ENCODE data around the gene RDH11.
A peak's percentile ranks its signal among the peaks of the same experiment; 100 is the strongest.

The RDH11 gene

DNA sequence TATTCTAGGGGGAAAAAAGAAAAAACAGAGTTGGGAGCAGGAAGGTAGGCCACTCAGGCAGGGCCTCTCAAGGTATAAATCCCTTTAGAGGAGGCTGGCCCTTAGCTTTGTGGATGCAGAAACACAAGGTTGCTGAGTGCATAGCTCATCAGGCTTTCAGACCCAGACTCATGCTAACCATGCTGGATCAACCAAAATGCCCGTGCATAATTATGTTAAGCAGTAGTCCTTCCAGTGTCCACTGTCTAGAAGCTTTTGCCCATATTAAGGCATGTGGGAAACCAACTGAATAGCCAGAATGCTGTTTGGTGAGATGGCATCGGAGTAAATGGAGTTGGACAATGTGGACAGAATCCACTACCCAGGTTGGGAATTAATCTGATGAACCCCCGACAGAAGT, 56.9 kb downstream of the RDH11 start:
- TF ChIP-seq, protein P1, sequence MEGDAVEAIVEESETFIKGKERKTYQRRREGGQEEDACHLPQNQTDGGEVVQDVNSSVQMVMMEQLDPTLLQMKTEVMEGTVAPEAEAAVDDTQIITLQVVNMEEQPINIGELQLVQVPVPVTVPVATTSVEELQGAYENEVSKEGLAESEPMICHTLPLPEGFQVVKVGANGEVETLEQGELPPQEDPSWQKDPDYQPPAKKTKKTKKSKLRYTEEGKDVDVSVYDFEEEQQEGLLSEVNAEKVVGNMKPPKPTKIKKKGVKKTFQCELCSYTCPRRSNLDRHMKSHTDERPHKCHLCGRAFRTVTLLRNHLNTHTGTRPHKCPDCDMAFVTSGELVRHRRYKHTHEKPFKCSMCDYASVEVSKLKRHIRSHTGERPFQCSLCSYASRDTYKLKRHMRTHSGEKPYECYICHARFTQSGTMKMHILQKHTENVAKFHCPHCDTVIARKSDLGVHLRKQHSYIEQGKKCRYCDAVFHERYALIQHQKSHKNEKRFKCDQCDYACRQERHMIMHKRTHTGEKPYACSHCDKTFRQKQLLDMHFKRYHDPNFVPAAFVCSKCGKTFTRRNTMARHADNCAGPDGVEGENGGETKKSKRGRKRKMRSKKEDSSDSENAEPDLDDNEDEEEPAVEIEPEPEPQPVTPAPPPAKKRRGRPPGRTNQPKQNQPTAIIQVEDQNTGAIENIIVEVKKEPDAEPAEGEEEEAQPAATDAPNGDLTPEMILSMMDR (IDR thresholded peaks at IDR 0.05; ENCODE audit: control extremely low read depth, extremely low read depth, low read depth, missing control alignments), result no peak
- ChIA-PET CTCF (no interaction called here), POLR2A (no interaction called here)
- no peak for DNase-seq (ENCODE audit: extremely low spot score)

DNA sequence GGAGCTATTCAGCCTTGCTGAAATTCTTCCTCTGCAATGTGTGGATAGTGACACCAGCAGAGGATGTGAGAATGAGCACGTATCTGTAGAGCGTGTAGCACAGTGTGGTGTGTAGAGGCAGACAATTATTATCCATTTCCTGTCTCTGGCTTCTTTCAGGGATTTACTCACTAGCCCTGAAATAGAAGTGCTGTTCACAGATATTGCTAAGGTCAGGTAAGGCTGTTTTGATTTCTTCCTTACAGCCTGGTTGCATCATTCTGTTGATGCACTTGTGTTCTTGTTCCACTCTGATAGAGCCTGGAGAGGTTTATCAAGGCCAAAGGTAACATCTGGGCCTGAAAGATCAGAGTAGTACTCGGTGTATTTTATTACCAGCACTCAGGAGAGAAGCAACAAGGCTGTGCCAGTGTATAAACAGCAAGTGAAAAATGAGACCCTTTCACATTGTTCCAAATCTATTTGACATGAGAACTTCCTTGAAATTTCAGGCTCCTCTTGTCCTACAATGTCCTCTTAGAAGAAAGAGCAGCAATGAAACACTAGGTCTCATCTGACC, 59.1 kb downstream of the RDH11 start:
- ChIA-PET POLR2A (no interaction called here), CTCF (interaction anchor here (0.8 to 1.8 kb wide), 5 partner anchors 9 to 68 kb away, joined by 3 to 6 read pairs (median 3); partner anchors contain the start of gene PIGH)
- TF ChIP-seq, protein P1 (IDR thresholded peaks at IDR 0.05; ENCODE audit: control extremely low read depth, extremely low read depth, low read depth, missing control alignments), result no peak
- peak; percentile 25 for DNase-seq (ENCODE audit: extremely low spot score)

DNA sequence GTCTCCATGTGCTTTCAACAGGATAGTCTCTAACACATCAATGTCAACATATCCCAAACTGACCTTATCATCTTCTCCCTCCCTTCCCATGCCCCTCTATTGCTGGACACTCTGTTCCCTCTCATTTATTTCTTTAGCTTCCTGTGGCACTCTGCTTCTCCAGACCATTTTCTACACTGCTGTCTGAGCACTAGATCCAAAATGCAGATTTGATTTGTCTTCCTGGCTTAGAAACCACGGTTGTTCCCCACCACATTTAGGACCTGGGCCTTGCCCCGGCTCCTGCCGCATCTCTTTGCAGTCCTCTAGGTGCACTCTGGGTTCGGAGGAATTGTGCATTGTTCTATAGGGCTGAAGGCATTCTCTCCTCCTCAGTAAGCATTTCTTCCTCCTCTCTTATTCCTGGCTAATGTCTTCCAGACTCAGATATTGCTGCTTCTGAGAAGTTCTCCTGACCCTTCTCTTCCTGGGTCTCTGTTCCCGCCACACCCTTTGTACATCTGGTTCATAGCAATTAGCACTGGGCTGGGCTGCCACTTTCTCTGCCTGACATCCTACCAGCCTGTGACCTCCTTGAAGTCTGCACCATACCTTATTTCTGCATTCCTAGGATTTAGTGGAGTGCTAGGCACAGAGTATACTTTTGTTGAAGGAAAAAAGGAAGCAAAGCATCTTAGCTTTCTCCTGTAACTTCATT, 62.0 kb downstream of the RDH11 start:
- CTCF ChIA-PET, result interaction anchor here (1.3 to 2.0 kb wide), 2 partner anchors 15 to 33 kb away, joined by 6 read pairs; no protein-coding TSS in a partner anchor
- TF ChIP-seq, protein P1 (IDR thresholded peaks at IDR 0.05; ENCODE audit: control extremely low read depth, extremely low read depth, low read depth, missing control alignments), result no peak

DNA sequence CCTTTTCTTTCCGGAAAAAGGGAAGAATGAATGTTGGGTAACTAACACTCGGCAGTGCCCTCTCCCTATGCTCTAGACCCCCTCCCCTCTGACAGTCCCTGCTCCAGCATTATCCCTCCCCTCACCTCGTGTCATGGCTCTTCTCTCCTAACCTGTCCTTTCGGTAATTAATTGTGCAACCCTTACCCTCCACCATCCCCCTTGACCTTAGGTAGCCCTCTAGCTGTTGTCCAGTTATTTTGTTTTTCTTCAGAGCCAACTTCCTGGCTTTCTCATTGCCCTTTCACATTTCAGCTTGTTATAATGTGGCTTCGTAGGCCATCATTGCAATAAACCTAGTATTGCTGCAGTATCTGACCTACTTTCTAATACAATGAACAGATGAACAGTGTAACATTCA, 64.6 kb downstream of the RDH11 start:
- TF ChIP-seq, protein P1 (IDR thresholded peaks at IDR 0.05; ENCODE audit: control extremely low read depth, extremely low read depth, low read depth, missing control alignments), result no peak
- no peak for DNase-seq (ENCODE audit: extremely low spot score)
- ChIA-PET POLR2A (no interaction called here), CTCF (interaction anchor here (1.1 to 1.8 kb wide), 4 partner anchors 12 to 59 kb away, joined by 3 to 4 read pairs (median 4); partner anchors contain the start of gene ARG2)

More for the DNA sequence above, 62.0 kb downstream of the RDH11 start:
- DNase-seq (ENCODE audit: extremely low spot score), result no peak
- POLR2A ChIA-PET, result no interaction called here

DNA sequence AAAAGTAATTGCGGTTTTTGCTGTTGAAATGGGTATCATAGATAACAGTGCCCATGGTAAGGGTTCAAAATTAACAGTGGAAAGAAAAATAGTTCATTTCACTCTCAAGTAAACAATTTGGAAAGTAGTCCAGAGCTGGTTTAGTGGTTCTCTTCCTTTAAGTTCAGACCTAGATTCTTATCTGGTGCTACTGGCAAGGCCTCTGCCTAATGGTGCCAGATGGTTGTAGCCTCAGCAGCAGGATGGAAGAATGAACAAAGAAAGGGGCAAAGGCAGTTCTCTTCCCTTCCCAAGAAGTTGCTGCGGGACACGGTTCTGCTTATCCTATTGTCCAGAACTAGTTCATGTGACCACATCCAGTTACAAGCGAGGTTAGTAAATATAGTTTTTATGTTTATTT, 65.4 kb downstream of the RDH11 start:
- ChIA-PET CTCF (interaction anchor here (1.0 to 1.8 kb wide), 2 partner anchors 14 to 19 kb away, joined by 3 to 4 read pairs; no protein-coding TSS in a partner anchor), POLR2A (no interaction called here)
- DNase-seq (ENCODE audit: extremely low spot score), result no peak
- TF ChIP-seq, protein P1 (IDR thresholded peaks at IDR 0.05; ENCODE audit: control extremely low read depth, extremely low read depth, low read depth, missing control alignments), result no peak

DNA sequence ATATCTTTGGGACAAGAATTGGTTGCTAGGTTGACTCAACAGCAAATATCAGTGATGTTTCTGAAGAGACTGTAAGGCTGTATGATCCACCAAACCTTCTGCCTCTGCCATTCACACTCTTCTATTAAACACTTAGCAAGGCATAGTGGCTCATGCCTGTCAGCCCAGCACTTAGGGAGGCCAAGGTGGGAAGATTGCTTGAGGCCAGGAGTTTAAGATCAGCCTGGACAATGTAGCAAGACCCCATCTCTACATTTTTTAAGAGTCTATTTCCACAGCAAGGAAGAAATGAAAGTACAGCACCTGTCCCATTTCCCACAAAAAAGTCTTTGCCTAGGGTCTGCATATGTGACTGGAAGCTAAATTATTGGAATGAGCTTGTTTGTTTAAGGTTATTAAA, 68.0 kb downstream of the RDH11 start:
- CTCF ChIA-PET, result interaction anchor here (1.3 to 1.8 kb wide), 3 partner anchors 8 to 40 kb away, joined by 5 to 6 read pairs (median 6); no protein-coding TSS in a partner anchor
- DNase-seq (ENCODE audit: extremely low spot score), result no peak
- POLR2A ChIA-PET, result interaction anchor here (0.7 kb wide), 1 partner anchor 1189 kb away, joined by 4 read pairs; no protein-coding TSS in a partner anchor
- TF ChIP-seq, protein P1 (IDR thresholded peaks at IDR 0.05; ENCODE audit: control extremely low read depth, extremely low read depth, low read depth, missing control alignments), result no peak

Data from GM10248 (cell line).